SJSA1 (cell line): ENCODE measurements around the gene TNPO2. TPM values are rescaled to one million over a fixed set of nuclear protein-coding genes. Genes with fewer than 3 reads are reported as not detected.
A peak's percentile ranks its signal among the peaks of the same experiment; 100 is the strongest.
"Not testable (repeated sequence)": the region's sequence is repeated elsewhere in the genome, so short reads cannot be mapped to it uniquely, and the experiment has no call there.

ENCODE experiments used
- DNase-seq, 2 experiments: peaks; one replicate each; pipeline ENCODE4 v3.0.0-alpha.2; 2015 to 2020; ENCODE audit warnings: low spot score in 2 of 2, low read depth in 1 of 2
- H3K27ac ChIP-seq: fragments of 250-450 bp; sonication (Bioruptor Pico); 2 replicates; pipeline ENCODE4 v1.5.1; 2020; ENCODE audit warnings: mild to moderate bottlenecking, moderate library complexity
- H3K27me3 ChIP-seq: fragments of 250-450 bp; sonication (Bioruptor Pico); replicated peaks from 2 replicates; pipeline ENCODE4 v1.5.1; 2020; ENCODE audit warnings: mild to moderate bottlenecking, moderate library complexity
- H3K36me3 ChIP-seq: fragments of 250-450 bp; sonication (Bioruptor Pico); 2 replicates; pipeline ENCODE4 v1.5.1; 2020; ENCODE audit warnings: mild to moderate bottlenecking
- H3K4me1 ChIP-seq: fragments of 250-450 bp; sonication (Bioruptor Pico); replicated peaks from 2 replicates; pipeline ENCODE4 v1.6.1; 2021; ENCODE audit warnings: mild to moderate bottlenecking
- H3K4me3 ChIP-seq: fragments of 250-450 bp; sonication (Bioruptor Pico); 2 replicates; pipeline ENCODE4 v1.5.1; 2020; ENCODE audit warnings: mild to moderate bottlenecking
- H3K9me3 ChIP-seq: fragments of 250-450 bp; sonication (Bioruptor Pico); replicated peaks from 2 replicates; pipeline ENCODE4 v1.5.1; 2020; ENCODE audit warnings: mild to moderate bottlenecking
- total RNA-seq: library from RNA; depleted of rRNA; stranded (reverse); fragments of >200 nt; shearing (Covaris generic); gene quantifications from 2 replicates; pipeline ENCODE4 v1.2.3, GENCODE V29; 2014

TNPO2 gene
- total RNA-seq, 1 experiment from 2014 or later: 25.8 TPM

- Histone ChIP-seq H3K4me3 (no peak overlapping the region), H3K9me3 (no peaks in the 10 kb centered on the region), H3K4me1 (no peaks in the 10 kb centered on the region), H3K27ac (no peak overlapping the region), H3K27me3 (no peaks in the 10 kb centered on the region), H3K36me3 (peaks cover 92% of the 10 kb centered on the region)
- no peak for DNase-seq
Observed at GRCh38 chr19:12708641-12709040, 15.1 kb downstream of the TNPO2 start.

- Histone ChIP-seq H3K9me3 (no peaks in the 10 kb centered on the region), H3K27me3 (no peaks in the 10 kb centered on the region), H3K4me1 (no peaks in the 10 kb centered on the region), H3K4me3 (no peak overlapping the region), H3K27ac (no peak overlapping the region), H3K36me3 (peaks cover 96% of the 10 kb centered on the region)
- no peak for DNase-seq
Observed at GRCh38 chr19:12706332-12706718, 17.4 kb downstream of the TNPO2 start.

- no peaks in the 10 kb centered on the region for H3K27me3 ChIP-seq
- no peaks in the 10 kb centered on the region for H3K4me1 ChIP-seq
- no peak overlapping the region for H3K4me3 ChIP-seq
- no peaks in the 10 kb centered on the region for H3K9me3 ChIP-seq
- H3K27ac ChIP-seq: no peak overlapping the region
- DNase-seq: no peak
- H3K36me3 ChIP-seq: peaks cover 96% of the 10 kb centered on the region
Observed at GRCh38 chr19:12705654-12706331, 17.9 kb downstream of the TNPO2 start.

GRCh38 chr19:12705169-12705568 is 18.6 kb downstream of the TNPO2 start:
- no peak for DNase-seq
- Histone ChIP-seq H3K27me3 (no peaks in the 10 kb centered on the region), H3K27ac (no peak overlapping the region), H3K4me1 (no peaks in the 10 kb centered on the region), H3K36me3 (peaks cover 93% of the 10 kb centered on the region), H3K9me3 (no peaks in the 10 kb centered on the region), H3K4me3 (no peak overlapping the region)

GRCh38 chr19:12703046-12703445 is 20.7 kb downstream of the TNPO2 start:
- H3K4me1 ChIP-seq: no peaks in the 10 kb centered on the region
- no peak overlapping the region for H3K27ac ChIP-seq
- H3K36me3 ChIP-seq: peaks cover 91% of the 10 kb centered on the region
- no peak overlapping the region for H3K4me3 ChIP-seq
- H3K9me3 ChIP-seq: no peaks in the 10 kb centered on the region
- no peaks in the 10 kb centered on the region for H3K27me3 ChIP-seq
- peak; percentile 34 to 62 for DNase-seq

- H3K27ac ChIP-seq: no peak overlapping the region
- no peak overlapping the region for H3K4me3 ChIP-seq
- no peaks in the 10 kb centered on the region for H3K4me1 ChIP-seq
- H3K9me3 ChIP-seq: no peaks in the 10 kb centered on the region
- H3K36me3 ChIP-seq: peaks cover 89% of the 10 kb centered on the region
- no peaks in the 10 kb centered on the region for H3K27me3 ChIP-seq
- no peak for DNase-seq
Observed at GRCh38 chr19:12701596-12702282, 22.0 kb downstream of the TNPO2 start.

- Histone ChIP-seq H3K27ac (no peak overlapping the region), H3K4me1 (peaks cover 8% of the 10 kb centered on the region)
- DNase-seq: no peak
Observed at GRCh38 chr19:12698138-12698537, 25.6 kb downstream of the TNPO2 start.

GRCh38 chr19:12697425-12697824 is 26.3 kb downstream of the TNPO2 start:
- H3K27me3 ChIP-seq, H3K4me3 ChIP-seq, DNase-seq, H3K4me1 ChIP-seq, H3K27ac ChIP-seq, H3K9me3 ChIP-seq: not testable (repeated sequence)
- H3K36me3 ChIP-seq: peaks cover 54% of the 10 kb centered on the region

More at GRCh38 chr19:12698138-12698537, 25.6 kb downstream of the TNPO2 start:
- H3K9me3 ChIP-seq: peaks cover 2% of the 10 kb centered on the region; the same call in 1 of the 2 replicates
- no peak overlapping the region for H3K4me3 ChIP-seq
- H3K36me3 ChIP-seq: peaks cover 57% of the 10 kb centered on the region
- no peaks in the 10 kb centered on the region for H3K27me3 ChIP-seq

- H3K9me3 ChIP-seq: peaks cover 2% of the 10 kb centered on the region; the same call in 1 of the 2 replicates
- H3K27me3 ChIP-seq: no peaks in the 10 kb centered on the region
- peaks cover 8% of the 10 kb centered on the region for H3K4me1 ChIP-seq
- H3K36me3 ChIP-seq: peaks cover 46% of the 10 kb centered on the region
- peak within 1 kb of the TSS; percentile 73 for H3K4me3 ChIP-seq
- peak; percentile 90 to 96 for DNase-seq
- no peak within 1 kb of the TSS; the same call in 1 of the 2 replicates for H3K27ac ChIP-seq
Observed at GRCh38 chr19:12696366-12697335, 27.1 kb downstream of the TNPO2 start, which contains the start of gene FBXW9. TSS of gene FBXW9 (minus strand) at chr19:12696631. CDS start at chr19:12696581, 50 bp downstream.

GRCh38 chr19:12695997-12696365 is 27.8 kb downstream of the TNPO2 start:
- Histone ChIP-seq H3K4me1 (peaks cover 8% of the 10 kb centered on the region), H3K27ac (no peak overlapping the region), H3K36me3 (peaks cover 39% of the 10 kb centered on the region), H3K27me3 (no peaks in the 10 kb centered on the region), H3K9me3 (peaks cover 2% of the 10 kb centered on the region; the same call in 1 of the 2 replicates), H3K4me3 (peak overlapping the region; percentile 73)
- DNase-seq: no peak

- Histone ChIP-seq H3K4me1 (peaks cover 8% of the 10 kb centered on the region), H3K27me3 (no peaks in the 10 kb centered on the region), H3K36me3 (peaks cover 35% of the 10 kb centered on the region), H3K9me3 (peaks cover 2% of the 10 kb centered on the region; the same call in 1 of the 2 replicates), H3K27ac (no peak overlapping the region), H3K4me3 (peak overlapping the region; percentile 73)
- DNase-seq: no peak
Observed at GRCh38 chr19:12695514-12695913, 28.2 kb downstream of the TNPO2 start.

GRCh38 chr19:12695096-12695495 is 28.6 kb downstream of the TNPO2 start:
- peak overlapping the region; percentile 73; the same call in 1 of the 2 replicates for H3K4me3 ChIP-seq
- H3K9me3 ChIP-seq: peaks cover 2% of the 10 kb centered on the region; the same call in 1 of the 2 replicates
- no peaks in the 10 kb centered on the region for H3K27me3 ChIP-seq
- no peak for DNase-seq
- H3K36me3 ChIP-seq: peaks cover 33% of the 10 kb centered on the region
- no peak overlapping the region for H3K27ac ChIP-seq
- H3K4me1 ChIP-seq: peaks cover 8% of the 10 kb centered on the region

GRCh38 chr19:12694641-12695040 is 29.1 kb downstream of the TNPO2 start:
- no peak overlapping the region for H3K27ac ChIP-seq
- H3K36me3 ChIP-seq: peaks cover 28% of the 10 kb centered on the region
- H3K4me3 ChIP-seq: no peak overlapping the region
- peaks cover 8% of the 10 kb centered on the region for H3K4me1 ChIP-seq
- H3K27me3 ChIP-seq: no peaks in the 10 kb centered on the region
- peaks cover 2% of the 10 kb centered on the region; the same call in 1 of the 2 replicates for H3K9me3 ChIP-seq
- no peak for DNase-seq
